A172 (cell line): ENCODE data around the gene DDR1. TPM values are rescaled to one million over a fixed set of nuclear protein-coding genes. Genes with fewer than 3 reads are reported as not detected.
"Not testable (repeated sequence)": the region's sequence is repeated elsewhere in the genome, so short reads cannot be mapped to it uniquely, and the experiment has no call there.

ENCODE experiments used
- DNase-seq: peaks from one replicate; pipeline ENCODE4 v3.0.0-alpha.2; 2015; ENCODE audit warnings: low spot score
- total RNA-seq: library from RNA; depleted of rRNA; stranded (reverse); fragments of >200 nt; shearing (Covaris generic); gene quantifications from 2 replicates; pipeline ENCODE4 v1.2.3, GENCODE V29; 2014

The DDR1 gene
- total RNA-seq, 1 experiment from 2014 or later, result 39.0 TPM

DNA sequence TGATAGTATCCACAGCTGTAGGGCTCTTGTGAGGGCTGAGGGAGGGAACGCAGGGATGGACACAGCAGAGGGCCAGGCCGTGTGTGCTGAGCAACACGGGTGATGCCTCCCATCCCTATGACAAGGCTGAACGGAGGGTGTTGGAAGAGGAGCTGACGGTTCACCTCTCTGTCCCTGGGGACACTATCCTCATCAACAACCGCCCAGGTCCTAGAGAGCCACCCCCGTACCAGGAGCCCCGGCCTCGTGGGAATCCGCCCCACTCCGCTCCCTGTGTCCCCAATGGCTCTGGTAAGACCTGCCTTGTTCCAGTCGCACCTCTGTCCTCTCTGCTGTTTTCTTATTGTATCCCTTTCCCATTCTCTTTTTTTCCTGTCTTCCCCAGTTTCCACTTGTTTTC, 10.1 kb downstream of the DDR1 start:
- no peak for DNase-seq

DNA sequence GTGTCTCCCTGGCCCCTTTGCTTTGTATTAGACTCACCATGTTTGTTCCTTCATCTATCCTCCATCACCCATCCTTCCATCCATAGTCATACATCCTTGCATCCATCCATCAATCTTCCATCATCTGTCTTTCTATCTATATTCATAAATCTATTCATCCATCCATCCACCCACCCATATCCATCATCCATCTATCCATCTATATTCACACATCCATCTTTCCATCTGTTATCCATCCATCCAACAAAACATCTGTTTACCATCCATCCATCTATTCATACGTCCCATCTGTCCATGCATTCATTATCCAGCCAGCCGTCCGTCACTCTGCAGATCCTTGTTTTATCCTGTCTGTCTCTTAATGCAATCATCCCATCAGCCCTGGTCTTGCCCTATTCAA, 10.6 kb downstream of the DDR1 start:
- no peak for DNase-seq

DNA sequence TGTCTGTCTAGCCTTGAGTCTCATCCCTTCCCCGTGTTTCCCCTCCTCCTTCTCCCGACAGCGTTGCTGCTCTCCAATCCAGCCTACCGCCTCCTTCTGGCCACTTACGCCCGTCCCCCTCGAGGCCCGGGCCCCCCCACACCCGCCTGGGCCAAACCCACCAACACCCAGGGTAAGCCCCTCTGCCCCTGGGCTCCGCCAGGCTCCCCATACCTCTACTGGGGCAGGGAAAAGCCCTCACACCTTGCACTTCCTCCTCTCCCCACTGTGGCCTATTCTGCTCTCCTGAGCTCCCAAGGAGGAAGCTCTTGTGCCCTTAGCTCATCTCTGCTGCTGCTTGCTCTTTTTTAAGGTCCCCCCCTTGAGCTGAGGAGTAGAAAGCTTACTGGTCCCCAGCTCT, 11.0 kb downstream of the DDR1 start:
- no peak for DNase-seq

DNA sequence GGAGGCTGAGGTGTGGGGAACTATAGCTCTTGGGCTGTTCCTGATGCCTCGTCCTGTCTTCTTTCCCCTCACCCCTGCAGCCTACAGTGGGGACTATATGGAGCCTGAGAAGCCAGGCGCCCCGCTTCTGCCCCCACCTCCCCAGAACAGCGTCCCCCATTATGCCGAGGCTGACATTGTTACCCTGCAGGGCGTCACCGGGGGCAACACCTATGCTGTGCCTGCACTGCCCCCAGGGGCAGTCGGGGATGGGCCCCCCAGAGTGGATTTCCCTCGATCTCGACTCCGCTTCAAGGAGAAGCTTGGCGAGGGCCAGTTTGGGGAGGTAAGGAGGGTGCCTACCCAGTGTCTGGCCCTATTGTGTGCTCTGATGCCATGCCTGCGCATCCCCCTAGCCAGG, 12.2 kb downstream of the DDR1 start:
- DNase-seq, result no peak

DNA sequence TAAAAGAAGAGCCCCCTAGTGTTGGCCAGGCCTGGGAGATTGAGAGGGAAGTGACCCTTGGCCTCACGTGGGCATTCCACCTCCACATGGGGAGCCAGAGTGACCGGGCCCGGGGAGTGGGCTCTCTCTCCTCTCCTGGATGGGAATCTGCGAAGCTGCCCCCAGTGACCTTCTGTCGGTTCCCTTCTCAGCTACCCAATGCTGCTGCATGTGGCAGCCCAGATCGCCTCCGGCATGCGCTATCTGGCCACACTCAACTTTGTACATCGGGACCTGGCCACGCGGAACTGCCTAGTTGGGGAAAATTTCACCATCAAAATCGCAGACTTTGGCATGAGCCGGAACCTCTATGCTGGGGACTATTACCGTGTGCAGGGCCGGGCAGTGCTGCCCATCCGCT, 13.6 kb downstream of the DDR1 start:
- DNase-seq, result no peak

DNA sequence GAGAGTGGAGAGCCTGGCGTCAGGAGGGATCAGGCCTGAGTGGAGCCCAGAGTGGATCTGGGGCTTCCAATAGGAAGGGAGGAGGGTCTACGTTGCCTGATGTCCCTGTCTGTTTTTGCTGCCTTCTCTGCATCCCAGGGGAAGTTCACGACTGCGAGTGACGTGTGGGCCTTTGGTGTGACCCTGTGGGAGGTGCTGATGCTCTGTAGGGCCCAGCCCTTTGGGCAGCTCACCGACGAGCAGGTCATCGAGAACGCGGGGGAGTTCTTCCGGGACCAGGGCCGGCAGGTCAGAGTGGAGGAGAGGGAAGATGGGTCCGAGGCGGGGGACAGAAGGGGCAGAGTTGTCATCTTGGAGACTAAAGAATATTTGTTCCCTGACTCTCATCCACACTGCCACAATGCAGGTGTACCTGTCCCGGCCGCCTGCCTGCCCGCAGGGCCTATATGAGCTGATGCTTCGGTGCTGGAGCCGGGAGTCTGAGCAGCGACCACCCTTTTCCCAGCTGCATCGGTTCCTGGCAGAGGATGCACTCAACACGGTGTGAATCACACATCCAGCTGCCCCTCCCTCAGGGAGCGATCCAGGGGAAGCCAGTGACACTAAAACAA, 14.5 kb downstream of the DDR1 start:
- no peak for DNase-seq

DNA sequence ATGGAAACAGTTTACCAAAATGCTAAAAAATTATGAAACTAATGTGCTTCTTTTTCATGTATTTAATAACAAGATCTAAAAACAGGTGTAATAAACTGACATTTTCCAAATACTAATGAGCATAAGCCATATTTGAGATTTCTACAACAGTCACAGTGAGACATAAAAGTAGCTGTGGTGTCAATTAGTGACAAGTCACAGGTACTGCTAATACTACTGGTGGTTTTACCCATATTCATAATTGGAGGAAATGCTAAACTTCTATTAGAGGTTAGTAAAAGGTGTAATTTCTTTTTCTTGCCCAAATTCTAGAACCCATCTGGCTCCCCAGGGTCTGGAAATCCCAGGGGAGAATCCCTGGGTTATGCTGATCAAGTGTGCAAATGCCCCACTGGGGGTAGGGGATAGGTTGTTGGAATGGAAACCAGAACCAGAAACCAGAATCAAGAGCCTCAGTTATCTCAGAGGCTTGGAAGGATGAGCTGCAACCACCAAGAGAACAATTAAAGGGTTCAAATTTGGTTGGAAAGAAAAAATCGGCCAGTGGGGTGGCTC, 16.6 kb downstream of the DDR1 start:
- no peak for DNase-seq

DNA sequence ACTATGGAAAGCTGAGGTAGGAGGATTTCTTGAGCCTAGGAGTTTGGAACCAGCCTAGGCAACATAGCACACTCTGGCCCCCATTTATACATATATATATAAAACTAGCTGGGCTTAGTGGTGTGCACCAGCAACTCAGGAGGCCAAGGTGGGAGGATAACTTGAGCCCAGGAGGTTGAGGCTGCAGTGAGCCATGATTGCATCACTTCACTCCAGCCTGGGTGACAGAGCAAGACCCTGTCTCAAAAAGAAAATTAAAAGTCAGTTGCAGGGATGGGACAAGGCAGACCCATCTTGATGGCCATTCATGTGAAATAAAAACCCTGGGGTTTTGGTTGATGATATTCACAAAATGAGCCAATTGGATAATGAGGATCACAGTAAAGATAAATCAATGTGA, 17.1 kb downstream of the DDR1 start:
- no peak for DNase-seq

DNA sequence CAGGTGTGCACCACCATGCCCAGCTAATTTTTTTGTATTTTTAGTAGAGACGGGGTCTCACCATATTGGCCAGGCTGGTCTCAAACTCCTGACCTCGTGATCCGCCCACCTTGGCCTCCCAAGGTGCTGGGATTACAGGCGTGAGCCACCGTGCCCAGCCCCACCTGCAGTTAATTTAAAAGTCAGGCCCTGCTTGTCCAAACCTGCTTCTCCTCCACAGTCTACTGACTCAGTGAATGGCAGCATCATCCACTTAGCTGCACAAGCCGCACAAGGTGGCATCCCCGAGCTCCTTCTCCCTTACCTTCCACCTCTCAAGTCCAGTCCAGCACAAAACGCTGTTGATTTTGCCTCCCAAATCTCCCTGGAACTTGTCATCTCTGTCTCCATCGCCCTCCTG, 17.9 kb downstream of the DDR1 start:
- DNase-seq, result not testable (repeated sequence)

DNA sequence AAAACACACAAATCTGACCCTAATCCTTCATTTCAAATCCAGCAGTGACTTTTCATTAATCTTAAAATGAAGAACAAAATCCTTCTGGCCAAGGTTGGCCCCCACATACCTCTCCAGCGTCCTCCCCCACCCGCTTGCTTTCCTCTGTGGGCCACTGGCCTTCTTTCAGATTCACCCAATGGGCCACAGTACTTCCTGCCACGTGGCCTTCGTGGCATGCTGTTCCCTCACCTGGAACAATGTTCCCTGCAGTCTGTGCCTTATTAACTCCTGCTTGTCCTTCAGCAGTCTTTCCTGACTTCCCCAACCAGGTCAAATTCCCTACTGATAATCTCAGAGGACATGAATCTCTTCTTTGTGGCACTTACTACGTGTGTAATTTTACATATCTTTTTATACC, 18.4 kb downstream of the DDR1 start:
- DNase-seq, result no peak

DNA sequence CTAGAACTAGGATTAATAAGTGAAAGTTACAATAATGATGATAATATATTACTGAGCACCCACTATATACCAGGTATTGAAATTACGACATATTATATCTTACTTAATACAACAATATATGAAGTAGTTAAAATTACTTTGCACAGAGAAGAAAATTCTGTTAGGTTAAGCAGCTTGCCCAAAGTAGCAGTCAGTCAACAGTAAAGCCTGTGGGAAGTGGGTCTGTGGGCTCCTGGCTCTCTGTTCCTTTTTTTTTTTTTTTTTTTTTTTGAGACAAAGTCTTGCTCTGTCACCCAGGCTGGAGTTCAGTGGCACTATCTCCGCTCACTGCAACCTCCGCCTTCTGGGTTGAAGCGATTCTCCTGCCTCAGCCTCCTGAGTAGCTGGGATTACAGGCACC, 18.9 kb downstream of the DDR1 start:
- no peak for DNase-seq

DNA sequence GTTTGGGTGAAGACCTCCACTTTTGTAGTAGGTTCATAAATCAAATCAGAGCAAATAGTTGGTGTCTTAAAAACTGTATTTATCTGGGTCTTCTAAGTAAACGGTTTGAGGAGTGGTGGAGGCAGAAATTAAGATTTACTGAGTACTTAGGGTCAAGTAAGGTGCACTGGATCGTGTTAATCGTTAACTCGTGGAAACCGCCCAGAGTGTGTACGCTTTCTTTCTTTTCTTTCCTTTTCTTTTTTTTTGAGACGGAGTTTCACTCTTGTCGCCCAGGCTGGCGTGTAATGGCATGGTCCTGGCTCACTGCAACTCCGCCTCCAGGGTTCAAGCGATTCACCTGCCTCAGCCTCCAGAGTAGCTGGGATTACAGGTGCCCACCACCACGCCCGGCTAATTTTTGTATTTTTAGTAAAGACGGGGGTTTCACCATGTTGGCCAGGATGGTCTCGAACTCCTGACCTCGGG, 23.0 kb downstream of the DDR1 start:
- DNase-seq, result not testable (repeated sequence)

DNA sequence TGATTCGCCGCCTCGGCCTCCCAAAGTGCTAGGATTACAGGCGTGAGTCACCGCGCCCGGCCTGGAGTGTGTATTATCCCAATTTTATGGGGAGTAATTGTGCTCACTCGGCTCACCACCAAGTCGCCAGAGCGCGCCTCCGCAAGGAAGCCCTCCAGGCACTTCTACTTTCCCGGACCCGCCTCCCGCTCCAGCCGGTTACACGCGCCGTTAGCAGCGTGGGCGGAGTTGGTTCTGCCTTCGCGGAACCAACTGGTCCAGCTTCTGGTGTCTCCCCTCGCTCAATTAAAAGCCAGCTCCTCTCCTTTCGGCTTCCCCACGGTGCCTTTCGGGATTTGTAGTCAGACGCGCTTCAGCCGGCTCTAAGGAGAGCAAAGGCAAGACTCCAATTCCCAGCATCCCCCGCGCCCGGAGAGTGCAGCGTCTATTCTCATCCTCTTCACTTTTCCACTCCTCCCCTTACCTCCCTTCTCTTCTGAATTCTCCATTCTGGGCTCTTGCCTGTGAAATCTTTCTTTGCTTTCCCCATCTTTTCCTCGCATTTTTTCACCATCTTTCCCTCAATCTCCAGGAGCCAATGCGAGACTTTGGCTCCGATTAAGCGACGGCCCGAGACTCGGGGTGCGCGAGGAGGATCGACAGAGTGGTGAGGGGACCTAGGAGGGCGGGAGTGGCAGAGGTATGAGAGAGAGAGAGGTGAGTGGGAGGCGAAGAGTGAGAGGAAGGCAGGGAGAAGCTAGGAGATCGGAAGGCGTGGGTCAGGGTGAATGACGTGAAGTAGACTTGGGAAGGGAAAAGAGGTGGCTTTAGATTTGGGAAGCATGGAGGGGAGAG, 23.7 kb downstream of the DDR1 start, which contains the start of gene GTF2H4:
Gene GTF2H4 (plus strand): TSS at position 450 of the 834 bp plus-strand sequence.
- peak; percentile 98 for DNase-seq

DNA sequence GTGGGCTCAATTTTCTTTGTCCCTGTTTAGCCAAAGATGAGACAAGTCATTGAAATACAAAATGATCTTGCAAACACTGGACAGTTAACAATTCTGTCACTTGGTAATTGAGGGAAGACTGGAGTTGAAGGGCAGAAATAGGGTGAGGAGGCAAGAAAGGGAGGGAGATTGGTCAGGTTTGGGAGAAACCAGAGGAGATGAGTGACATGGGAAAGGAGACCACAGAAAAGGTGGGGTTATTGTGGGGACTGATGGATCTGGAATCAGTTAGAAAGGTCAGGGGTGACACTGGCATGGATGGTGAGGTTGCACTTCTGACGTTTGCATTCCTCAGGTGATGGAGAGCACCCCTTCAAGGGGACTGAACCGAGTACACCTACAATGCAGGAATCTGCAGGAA, 24.4 kb downstream of the DDR1 start:
- DNase-seq, result no peak

DNA sequence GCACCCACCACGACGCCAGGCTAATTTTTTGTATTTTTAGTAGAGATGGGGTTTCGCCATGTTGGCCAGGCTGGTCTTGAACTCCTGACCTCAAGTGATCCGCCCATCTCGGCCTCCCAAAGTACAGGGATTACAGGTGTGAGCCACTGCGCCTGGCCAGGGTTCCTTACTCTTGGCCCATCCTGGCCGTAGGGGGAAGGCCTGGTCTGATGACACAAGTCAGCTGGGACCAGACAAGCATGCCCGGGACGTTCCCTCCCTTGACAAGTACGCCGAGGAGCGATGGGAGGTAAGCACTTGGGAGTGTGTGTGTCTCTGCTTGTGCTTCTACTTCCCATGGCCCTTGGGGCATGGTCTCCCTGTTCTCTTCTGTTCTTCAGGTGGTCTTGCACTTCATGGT, 26.2 kb downstream of the DDR1 start:
- not testable (repeated sequence) for DNase-seq

DNA sequence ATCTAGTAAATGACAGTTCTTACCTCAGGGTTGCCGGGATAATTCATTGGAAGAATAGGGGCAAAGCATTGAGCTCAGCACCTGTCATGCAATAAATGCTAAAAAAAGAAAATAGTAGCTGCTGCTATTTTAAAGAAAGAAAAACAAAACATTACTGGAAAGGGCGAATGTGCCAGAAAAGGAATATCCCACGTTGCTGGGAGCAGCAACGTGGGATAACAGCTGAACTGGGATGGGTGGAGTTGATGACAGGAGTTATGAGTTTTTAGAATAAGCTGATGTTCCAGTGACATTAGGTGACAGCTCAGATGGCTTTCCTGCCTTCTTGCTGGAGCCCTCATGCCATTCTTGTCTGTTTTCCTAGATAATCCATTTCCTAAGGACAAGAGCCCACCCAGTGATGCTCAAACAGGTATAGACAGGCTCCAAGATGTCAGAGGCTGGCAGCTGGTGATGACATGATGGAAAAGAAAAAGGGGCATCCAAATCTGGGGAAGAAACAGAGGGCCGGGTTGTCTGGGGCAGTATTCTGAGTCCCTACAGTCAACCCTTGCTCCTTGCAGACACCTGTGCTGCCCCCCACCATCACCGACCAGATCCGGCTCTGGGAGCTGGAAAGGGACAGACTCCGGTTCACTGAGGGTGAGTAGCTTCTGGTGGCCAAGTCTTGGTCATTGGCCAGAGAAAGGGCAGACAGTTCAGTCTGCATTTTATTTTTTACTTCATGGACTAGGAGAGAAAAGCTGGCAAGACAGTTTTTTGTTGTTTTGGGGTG, 28.6 kb downstream of the DDR1 start:
- DNase-seq, result no peak

DNA sequence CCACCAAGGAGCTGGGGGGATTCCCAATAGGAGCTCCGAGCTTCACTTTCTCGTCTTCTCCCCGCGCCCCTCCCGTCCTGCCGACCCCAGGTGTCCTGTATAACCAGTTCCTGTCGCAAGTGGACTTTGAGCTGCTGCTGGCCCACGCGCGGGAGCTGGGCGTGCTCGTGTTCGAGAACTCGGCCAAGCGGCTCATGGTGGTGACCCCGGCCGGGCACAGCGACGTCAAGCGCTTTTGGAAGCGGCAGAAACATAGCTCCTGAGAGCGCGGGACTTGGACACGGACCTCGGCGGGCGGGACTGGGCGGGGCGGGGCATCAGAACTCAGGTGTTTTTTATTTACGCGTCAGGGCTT, 29.4 kb downstream of the DDR1 start:
- DNase-seq, result no peak

DNA sequence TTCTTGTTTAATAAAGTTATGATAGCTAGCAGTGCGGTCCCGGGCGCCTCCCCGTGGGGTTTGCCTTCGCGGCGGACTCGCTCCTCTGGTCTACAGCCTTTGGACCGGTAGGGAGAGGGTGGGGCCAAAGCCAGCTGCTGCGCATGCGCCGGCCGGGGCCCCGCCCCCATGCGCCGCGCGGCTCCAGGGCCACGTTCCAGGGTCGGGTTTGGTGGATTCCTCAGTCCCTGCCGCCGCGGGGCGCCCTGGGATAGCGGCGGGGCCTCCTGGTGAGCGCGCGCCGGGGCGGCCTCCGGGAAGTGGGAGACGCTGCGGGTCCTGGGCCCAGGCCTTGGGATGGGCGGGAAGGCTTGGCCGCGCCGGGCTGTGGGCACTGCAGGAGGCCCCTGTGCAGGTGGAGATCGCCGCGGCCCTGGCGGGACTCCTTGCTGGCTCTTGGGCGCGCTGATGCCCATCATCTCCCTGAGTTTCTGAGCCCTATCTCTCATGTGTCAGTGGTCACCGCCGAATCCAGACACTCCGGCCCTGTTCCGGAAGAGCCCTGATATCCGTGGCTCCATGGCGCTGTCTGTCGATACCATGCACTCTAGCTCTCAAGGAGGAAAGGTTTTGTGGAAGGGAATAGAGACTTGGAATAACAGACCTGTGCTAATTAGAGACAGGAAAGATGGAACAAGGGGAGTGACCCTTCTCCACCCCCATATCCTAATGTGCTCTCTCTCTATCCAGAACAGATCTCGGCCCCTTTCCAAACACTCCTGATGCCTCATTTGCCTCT, 29.9 kb downstream of the DDR1 start, which contains the start of gene VARS2:
Gene VARS2 (plus strand): TSS at position 163 of the 778 bp plus-strand sequence. CDS start 599 bp downstream, at position 762.
- peak; percentile 81 for DNase-seq

DNA sequence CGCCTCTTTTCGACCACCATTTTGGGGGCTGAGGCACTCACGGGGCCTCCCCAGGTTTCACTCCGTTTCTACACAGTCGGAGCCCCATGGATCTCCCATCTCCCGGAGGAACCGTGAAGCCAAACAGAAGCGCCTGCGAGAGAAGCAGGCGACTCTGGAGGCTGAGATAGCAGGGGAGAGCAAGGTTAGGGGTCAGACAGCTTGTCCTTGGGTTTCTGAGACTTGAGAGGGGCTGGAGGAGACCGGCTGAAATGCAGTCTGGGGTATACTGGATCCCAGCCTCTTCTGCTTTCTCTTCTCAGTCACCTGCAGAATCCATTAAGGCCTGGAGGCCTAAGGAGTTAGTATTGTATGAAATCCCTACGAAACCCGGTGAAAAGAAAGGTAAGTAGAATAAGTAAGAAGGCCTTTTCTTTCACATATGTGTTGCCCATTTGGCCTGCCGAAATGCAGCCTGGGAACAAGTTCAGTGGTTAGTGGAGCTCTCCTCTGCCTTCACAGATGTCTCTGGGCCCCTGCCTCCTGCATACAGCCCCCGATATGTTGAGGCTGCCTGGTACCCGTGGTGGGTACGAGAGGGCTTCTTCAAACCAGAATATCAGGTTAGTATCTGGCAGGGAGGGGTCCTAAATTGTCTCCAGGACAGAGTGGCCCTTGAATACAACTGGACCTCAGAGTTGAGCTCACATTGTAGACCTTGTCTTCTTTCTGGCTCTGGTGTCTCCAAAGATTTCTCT, 30.7 kb downstream of the DDR1 start:
- DNase-seq, result no peak

DNA sequence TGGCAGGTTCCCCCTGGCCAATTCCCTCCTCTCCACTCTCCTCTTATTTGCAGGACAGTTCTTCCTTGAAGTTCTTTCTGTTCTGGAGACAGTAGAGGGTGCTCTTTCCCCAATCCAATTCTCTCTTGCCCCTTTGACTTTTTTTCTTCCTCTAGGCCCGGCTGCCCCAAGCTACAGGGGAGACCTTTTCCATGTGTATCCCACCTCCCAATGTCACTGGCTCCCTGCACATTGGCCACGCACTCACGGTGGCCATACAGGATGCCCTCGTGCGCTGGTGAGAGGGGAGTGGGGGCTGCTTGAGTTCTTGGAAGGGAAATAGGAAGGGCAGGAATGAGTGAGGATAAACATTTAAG, 31.2 kb downstream of the DDR1 start:
- DNase-seq, result peak; percentile 41

DNA sequence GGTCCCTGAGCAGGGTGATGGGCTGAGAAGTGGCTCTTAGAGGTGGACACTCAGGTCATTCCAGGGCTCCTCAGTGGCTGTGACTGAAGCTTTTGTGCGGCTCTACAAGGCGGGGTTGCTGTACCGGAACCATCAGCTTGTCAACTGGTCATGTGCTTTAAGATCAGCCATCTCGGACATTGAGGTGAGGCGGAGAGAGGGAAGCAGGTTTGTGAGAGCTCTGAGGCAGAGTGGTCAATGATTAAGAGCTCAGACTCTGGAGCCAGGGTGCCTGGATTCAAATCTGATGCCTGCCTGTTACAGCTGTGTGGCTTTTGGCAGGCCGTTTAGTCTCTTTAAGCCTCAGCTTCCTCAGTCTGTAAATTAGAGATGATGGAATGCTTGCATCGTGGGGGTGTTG, 32.7 kb downstream of the DDR1 start:
- no peak for DNase-seq
